HCT116 (cell line): ENCODE data around the gene IFT88. TPM values are rescaled to one million over a fixed set of nuclear protein-coding genes. Genes with fewer than 3 reads are reported as not detected.

ENCODE experiments used
- ATAC-seq: fragments of 200-7000 bp; cut with Tn5 transposase; 2 replicates; pipeline ENCODE4 v1.9.1; 2020; ENCODE audit warnings: mild to moderate bottlenecking, moderate library complexity
- BruUV-seq: library from RNA; stranded (reverse); fragments of 400-500 nt; replicated peaks from 2 replicates; lab custom pipeline; 2021; lab: Mats Ljungman, UMichigan
- CTCF ChIA-PET: fragments of 300-600 bp; sonication (Branson Sonifier 250); formaldehyde crosslinking; loops from one replicate; lab custom pipeline; 2021; ENCODE audit warnings: antibody characterized with exemption; lab: Charles Lee
- POLR2A ChIA-PET: fragments of 300-600, 350-600 bp; sonication (Branson Sonifier 250); formaldehyde crosslinking; loops from one replicate; lab custom pipeline; 2021; ENCODE audit warnings: antibody characterized with exemption; lab: Charles Lee
- RAD21 ChIA-PET, 2 experiments: fragments of 300-600 bp; sonication (Branson Sonifier 250); formaldehyde crosslinking; loops; one replicate each; lab custom pipeline; 2023; ENCODE audit warnings: low total read pairs in 2 of 2; ENCODE audit not compliant: uncharacterized antibody in 2 of 2, unreplicated experiment in 2 of 2, low non-redundant PET in 1 of 2; lab: Charles Lee
- DNase-seq: peaks from one replicate; pipeline ENCODE4 v3.0.0-alpha.2; 2010; ENCODE audit warnings: low read depth, low spot score
- H2AFZ ChIP-seq: fragments of 200-600 bp; shearing (Covaris generic), sonication (generic); 2 replicates; pipeline ENCODE4 v1.6.1; 2017; ENCODE audit warnings: low read depth, mixed run types, mixed read lengths, antibody characterized with exemption, low read length; ENCODE audit not compliant: poor library complexity, severe bottlenecking
- H3K27ac ChIP-seq: 2 replicates; pipeline ENCODE4 v1.5.1; 2012; ENCODE audit warnings: low read depth, low read length
- H3K27me3 ChIP-seq: fragments of 200-600 bp; sonication (generic); 2 replicates; pipeline ENCODE4 v1.6.1; 2016; ENCODE audit warnings: mixed run types, low read length, mixed read lengths; ENCODE audit not compliant: insufficient read depth
- H3K36me3 ChIP-seq, 2 experiments: fragments of 200-500 bp in 1 of 2; fragments of 200-600 bp in 1 of 2; sonication (Bioruptor generic) in 1 of 2; sonication (generic) in 1 of 2; 2 replicates each; pipeline versions ENCODE4 v1.5.1 to v1.6.1; 2014 to 2016; ENCODE audit warnings: low read length in 2 of 2, inconsistent platforms in 1 of 2, mixed read lengths in 1 of 2, mixed run types in 1 of 2; ENCODE audit not compliant: insufficient read depth in 2 of 2, control insufficient read depth in 1 of 2
- H3K4me1 ChIP-seq, 2 experiments: fragments of 200-600 bp in 1 of 2; sonication (generic) in 1 of 2; 2 replicates each; pipeline versions ENCODE4 v1.5.1 to v1.6.1; 2012 to 2017; ENCODE audit warnings: low read length in 2 of 2, inconsistent platforms in 1 of 2, mild to moderate bottlenecking in 1 of 2, mixed read lengths in 1 of 2, mixed run types in 1 of 2, moderate library complexity in 1 of 2; ENCODE audit not compliant: insufficient read depth in 2 of 2, control insufficient read depth in 1 of 2
- H3K4me2 ChIP-seq: fragments of 200-600 bp; sonication (generic); 2 replicates; pipeline ENCODE4 v1.6.1; 2017; ENCODE audit warnings: mixed run types, low read length, mixed read lengths
- H3K4me3 ChIP-seq, 2 experiments: fragments of 200-600 bp in 1 of 2; sonication (generic) in 1 of 2; replicated peaks in 1 of 2; 2 replicates each; pipeline ENCODE4 v1.5.1; 2011 to 2016; ENCODE audit warnings: low read length in 2 of 2, control low read depth in 1 of 2, low read depth in 1 of 2, mild to moderate bottlenecking in 1 of 2, mixed read lengths in 1 of 2, mixed run types in 1 of 2
- H3K79me2 ChIP-seq: fragments of 200-600 bp; sonication (generic); 2 replicates; pipeline ENCODE4 v1.6.1; 2017; ENCODE audit warnings: mild to moderate bottlenecking, mixed run types, low read length, moderate library complexity, mixed read lengths; ENCODE audit not compliant: insufficient read depth
- H3K9ac ChIP-seq: fragments of 200-600 bp; sonication (generic); 2 replicates; pipeline ENCODE4 v1.6.1; 2016; ENCODE audit warnings: low read length, mixed read lengths
- H3K9me2 ChIP-seq: fragments of 200-600 bp; sonication (generic), shearing (Covaris generic); 2 replicates; pipeline ENCODE4 v1.6.1; 2017; ENCODE audit warnings: mixed run types, mild to moderate bottlenecking, moderate library complexity; ENCODE audit not compliant: insufficient read depth
- H3K9me3 ChIP-seq, 2 experiments: fragments of 200-500 bp in 1 of 2; fragments of 200-600 bp in 1 of 2; sonication (Bioruptor generic) in 1 of 2; sonication (generic) in 1 of 2; 2 replicates each; pipeline ENCODE4 v1.6.1; 2014 to 2017; ENCODE audit warnings: low read length in 2 of 2, mixed read lengths in 2 of 2, inconsistent platforms in 1 of 2, low read depth in 1 of 2, mild to moderate bottlenecking in 1 of 2, mixed run types in 1 of 2, moderate library complexity in 1 of 2; ENCODE audit not compliant: control insufficient read depth in 1 of 2, insufficient read depth in 1 of 2
- H4K20me1 ChIP-seq: fragments of 200-600 bp; sonication (generic), shearing (Covaris generic); 2 replicates; pipeline ENCODE4 v1.6.1; 2017; ENCODE audit warnings: mixed run types, mild to moderate bottlenecking, moderate library complexity; ENCODE audit not compliant: insufficient read depth
- ATF3 ChIP-seq: IDR thresholded peaks from 2 replicates; pipeline ENCODE4 v1.6.1; 2012
- CBX3 ChIP-seq: IDR thresholded peaks from 2 replicates; pipeline ENCODE4 v1.6.1; 2012; ENCODE audit warnings: low read depth
- CEBPB ChIP-seq: IDR thresholded peaks from 2 replicates; pipeline ENCODE4 v1.6.1; 2012; ENCODE audit warnings: low read depth
- EZH2 ChIP-seq: fragments of 200-600 bp; sonication (generic); IDR thresholded peaks from 2 replicates; pipeline ENCODE4 v1.6.1; 2017; ENCODE audit warnings: antibody characterized with exemption, mixed run types
- EZH2phosphoT487 ChIP-seq: fragments of 200-600 bp; IDR thresholded peaks from 2 replicates; pipeline ENCODE4 v1.6.1; 2018; ENCODE audit warnings: antibody characterized with exemption, borderline replicate concordance
- FOSL1 ChIP-seq: IDR thresholded peaks from 2 replicates; pipeline ENCODE4 v1.6.1; 2012; ENCODE audit warnings: low read depth
- JUND ChIP-seq: IDR thresholded peaks from 2 replicates; pipeline ENCODE4 v1.6.1; 2012
- POLR2A ChIP-seq: IDR thresholded peaks from 2 replicates; pipeline ENCODE4 v1.7.0; 2011; ENCODE audit warnings: borderline replicate concordance; ENCODE audit not compliant: insufficient read depth, insufficient read length; ENCODE audit errors: extremely low read depth
- POLR2AphosphoS5 ChIP-seq: IDR thresholded peaks from 2 replicates; pipeline ENCODE4 v1.6.1; 2011; ENCODE audit warnings: mild to moderate bottlenecking, low read depth, low read length, moderate library complexity
- REST ChIP-seq: IDR thresholded peaks from 2 replicates; pipeline ENCODE4 v1.6.1; 2012; ENCODE audit warnings: low read depth
- SIN3A ChIP-seq: IDR thresholded peaks from 2 replicates; pipeline ENCODE4 v1.6.1; 2012; ENCODE audit warnings: low read depth
- SP1 ChIP-seq: IDR thresholded peaks from 2 replicates; pipeline ENCODE4 v1.6.1; 2012; ENCODE audit warnings: low read depth
- SRF ChIP-seq: IDR thresholded peaks from 2 replicates; pipeline ENCODE4 v1.6.1; 2012; ENCODE audit warnings: low read depth
- YY1 ChIP-seq: IDR thresholded peaks from 2 replicates; pipeline ENCODE4 v1.6.1; 2011; ENCODE audit warnings: low read length, low read depth, moderate library complexity, mild to moderate bottlenecking; ENCODE audit not compliant: insufficient replicate concordance; ENCODE audit errors: extremely low read depth
- ZFX ChIP-seq: fragments of 450-650 bp; IDR thresholded peaks from 2 replicates; pipeline ENCODE4 v1.6.1; 2017
- intact Hi-C: fragments of 100-400 bp; cut with micrococcal nuclease; formaldehyde crosslinking; loops from 2 replicates; pipeline ENCODE4 v1.10.0; 2022
- total RNA-seq: library from RNA; stranded (reverse); gene quantifications from one replicate; pipeline ENCODE4 v1.2.1, GENCODE V29; 2021; ENCODE audit not compliant: unreplicated experiment
- TF ChIP-seq, protein P1 (sequence below): IDR thresholded peaks from 2 replicates; pipeline ENCODE4 v1.6.1; 2011; ENCODE audit warnings: mild to moderate bottlenecking, low read length, moderate library complexity; ENCODE audit not compliant: insufficient replicate concordance; ENCODE audit errors: extremely low read depth
- TF ChIP-seq, protein P2 (sequence below), 3 experiments: fragments of 200-600 bp in 1 of 3; sonication (generic) in 1 of 3; IDR thresholded peaks in 2 of 3; conservative IDR thresholded peaks in 1 of 3; 2 replicates each; pipeline ENCODE4 v1.5.1; 2012 to 2017; ENCODE audit warnings: low read depth in 2 of 3, low read length in 2 of 3, antibody characterized with exemption in 1 of 3, borderline replicate concordance in 1 of 3, control low read depth in 1 of 3, mild to moderate bottlenecking in 1 of 3, mixed read lengths in 1 of 3, mixed run types in 1 of 3, moderate library complexity in 1 of 3; ENCODE audit not compliant: insufficient read depth in 1 of 3

IFT88 gene
- total RNA-seq, 1 experiment from 2014 or later = 13.1 TPM

DNA sequence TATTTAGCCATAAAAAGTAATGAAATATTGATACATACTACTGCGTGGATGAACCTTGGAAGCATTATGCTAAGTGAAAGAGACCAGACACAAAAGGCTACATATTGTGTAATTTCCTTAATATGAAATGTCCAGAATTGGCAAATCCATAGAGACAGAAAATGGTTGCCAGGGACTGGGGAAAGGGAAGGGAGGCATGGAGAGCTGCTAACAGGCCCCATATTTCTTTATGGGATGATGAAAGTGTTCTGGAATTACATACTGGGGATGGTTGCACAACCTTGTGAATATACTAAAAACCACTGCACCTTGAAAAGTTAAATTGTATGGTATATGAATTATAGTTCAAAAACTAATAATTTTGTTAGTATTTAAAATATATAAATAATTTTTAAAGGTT, 3.6 kb downstream of the IFT88 start:
- no peak for TF ChIP-seq CBX3
- TF ChIP-seq SIN3A = no peak
- no peak for TF ChIP-seq CEBPB
- no peak for TF ChIP-seq SRF
- TF ChIP-seq ATF3 = no peak
- TF ChIP-seq JUND = no peak
- TF ChIP-seq, protein P1, sequence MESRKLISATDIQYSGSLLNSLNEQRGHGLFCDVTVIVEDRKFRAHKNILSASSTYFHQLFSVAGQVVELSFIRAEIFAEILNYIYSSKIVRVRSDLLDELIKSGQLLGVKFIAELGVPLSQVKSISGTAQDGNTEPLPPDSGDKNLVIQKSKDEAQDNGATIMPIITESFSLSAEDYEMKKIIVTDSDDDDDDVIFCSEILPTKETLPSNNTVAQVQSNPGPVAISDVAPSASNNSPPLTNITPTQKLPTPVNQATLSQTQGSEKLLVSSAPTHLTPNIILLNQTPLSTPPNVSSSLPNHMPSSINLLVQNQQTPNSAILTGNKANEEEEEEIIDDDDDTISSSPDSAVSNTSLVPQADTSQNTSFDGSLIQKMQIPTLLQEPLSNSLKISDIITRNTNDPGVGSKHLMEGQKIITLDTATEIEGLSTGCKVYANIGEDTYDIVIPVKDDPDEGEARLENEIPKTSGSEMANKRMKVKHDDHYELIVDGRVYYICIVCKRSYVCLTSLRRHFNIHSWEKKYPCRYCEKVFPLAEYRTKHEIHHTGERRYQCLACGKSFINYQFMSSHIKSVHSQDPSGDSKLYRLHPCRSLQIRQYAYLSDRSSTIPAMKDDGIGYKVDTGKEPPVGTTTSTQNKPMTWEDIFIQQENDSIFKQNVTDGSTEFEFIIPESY = no peak
- TF ChIP-seq, protein P2, sequence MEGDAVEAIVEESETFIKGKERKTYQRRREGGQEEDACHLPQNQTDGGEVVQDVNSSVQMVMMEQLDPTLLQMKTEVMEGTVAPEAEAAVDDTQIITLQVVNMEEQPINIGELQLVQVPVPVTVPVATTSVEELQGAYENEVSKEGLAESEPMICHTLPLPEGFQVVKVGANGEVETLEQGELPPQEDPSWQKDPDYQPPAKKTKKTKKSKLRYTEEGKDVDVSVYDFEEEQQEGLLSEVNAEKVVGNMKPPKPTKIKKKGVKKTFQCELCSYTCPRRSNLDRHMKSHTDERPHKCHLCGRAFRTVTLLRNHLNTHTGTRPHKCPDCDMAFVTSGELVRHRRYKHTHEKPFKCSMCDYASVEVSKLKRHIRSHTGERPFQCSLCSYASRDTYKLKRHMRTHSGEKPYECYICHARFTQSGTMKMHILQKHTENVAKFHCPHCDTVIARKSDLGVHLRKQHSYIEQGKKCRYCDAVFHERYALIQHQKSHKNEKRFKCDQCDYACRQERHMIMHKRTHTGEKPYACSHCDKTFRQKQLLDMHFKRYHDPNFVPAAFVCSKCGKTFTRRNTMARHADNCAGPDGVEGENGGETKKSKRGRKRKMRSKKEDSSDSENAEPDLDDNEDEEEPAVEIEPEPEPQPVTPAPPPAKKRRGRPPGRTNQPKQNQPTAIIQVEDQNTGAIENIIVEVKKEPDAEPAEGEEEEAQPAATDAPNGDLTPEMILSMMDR (IDR thresholded peaks at IDR 0.05 in 2 of 3, conservative IDR thresholded peaks at IDR 0.05 in 1 of 3; ENCODE audit: borderline replicate concordance in 1 of 3, insufficient read depth in 1 of 3, low read depth in 2 of 3, low read length in 2 of 3) = no peak
- no peak for TF ChIP-seq FOSL1
- TF ChIP-seq SP1 = no peak
- TF ChIP-seq POLR2AphosphoS5 = no peak
- no peak for TF ChIP-seq YY1
- TF ChIP-seq REST = no peak
- no peak for TF ChIP-seq ZFX
- no peak for TF ChIP-seq EZH2phosphoT487
- no peak for TF ChIP-seq EZH2
- TF ChIP-seq POLR2A = no peak
- no peak overlapping the region for H3K9ac ChIP-seq
- no peaks in the 10 kb centered on the region for H3K27me3 ChIP-seq
- no TSS peak for BruUV-seq
- no peaks in the 10 kb centered on the region for H3K9me2 ChIP-seq
- no peak overlapping the region for H3K27ac ChIP-seq
- H3K4me2 ChIP-seq = no peak overlapping the region
- H2AFZ ChIP-seq = no peak overlapping the region
- RAD21 ChIA-PET = no interaction called here
- peaks cover 5 to 17% of the 10 kb centered on the region in 2 experiments; a peak in 3 of 4 replicates for H3K4me1 ChIP-seq
- peaks cover 3 to 4% of the 10 kb centered on the region in 2 experiments; a peak in 2 of 4 replicates for H3K9me3 ChIP-seq
- ATAC-seq (no peak), DNase-seq (no peak)
- H3K79me2 ChIP-seq = peaks cover 9% of the 10 kb centered on the region
- H3K4me3 ChIP-seq = no peak overlapping the region
- CTCF ChIA-PET = no interaction called here
- intact Hi-C loops = no loop called here
- no peaks in the 10 kb centered on the region for H4K20me1 ChIP-seq
- no peaks in the 10 kb centered on the region for H3K36me3 ChIP-seq
- POLR2A ChIA-PET = no interaction called here
